H1 (cell line): ENCODE results near the gene BUD23. TPM values are rescaled to one million over a fixed set of nuclear protein-coding genes. Genes with fewer than 3 reads are reported as not detected.
A peak's percentile ranks its signal among the peaks of the same experiment; 100 is the strongest.

Source experiments
- ATF2 ChIP-seq: IDR thresholded peaks from 2 replicates; pipeline ENCODE4 v1.6.1; 2012; ENCODE audit warnings: low read length, inconsistent platforms
- BACH1 ChIP-seq: IDR thresholded peaks from 2 replicates; pipeline ENCODE4 v1.6.1; 2012; ENCODE audit warnings: low read length, improper control_type of control experiment
- BRCA1 ChIP-seq: IDR thresholded peaks from 2 replicates; pipeline ENCODE4 v1.6.1; 2012; ENCODE audit warnings: low read depth, low read length, improper control_type of control experiment
- CBX5 ChIP-seq: fragments of 300-800, 300-1000 bp; sonication (generic); IDR thresholded peaks from 2 replicates; pipeline ENCODE4 v1.7.1; 2016; ENCODE audit warnings: antibody characterized with exemption, low read length, low read depth
- CREB1 ChIP-seq: IDR thresholded peaks from 2 replicates; pipeline ENCODE4 v1.6.1; 2012; ENCODE audit warnings: inconsistent platforms
- FOSL1 ChIP-seq: IDR thresholded peaks from 2 replicates; pipeline ENCODE4 v1.6.1; 2011; ENCODE audit warnings: mild to moderate bottlenecking, low read depth, low read length, moderate library complexity; ENCODE audit not compliant: insufficient read depth
- GABPA ChIP-seq: IDR thresholded peaks from 2 replicates; pipeline ENCODE4 v1.6.1; 2011; ENCODE audit warnings: mild to moderate bottlenecking, low read length, moderate library complexity, borderline replicate concordance; ENCODE audit not compliant: insufficient read depth
- HDAC2 ChIP-seq, 2 experiments: fragments of 300-600 bp in 1 of 2; sonication (generic) in 1 of 2; IDR thresholded peaks; 2 replicates each; pipeline ENCODE4 v1.6.1; 2011 to 2012; ENCODE audit warnings: low read depth in 2 of 2, low read length in 2 of 2, mild to moderate bottlenecking in 2 of 2, moderate library complexity in 2 of 2, borderline replicate concordance in 1 of 2, inconsistent platforms in 1 of 2
- KDM4A ChIP-seq: IDR thresholded peaks from one replicate; pipeline ENCODE4 v1.7.1; 2012; ENCODE audit warnings: low read depth, mild to moderate bottlenecking, moderate library complexity, low read length, inconsistent platforms; ENCODE audit not compliant: severe bottlenecking
- MAFK ChIP-seq: IDR thresholded peaks from 2 replicates; pipeline ENCODE4 v1.6.1; 2012; ENCODE audit warnings: low read depth, mild to moderate bottlenecking, improper control_type of control experiment, low read length
- NANOG ChIP-seq: IDR thresholded peaks from 2 replicates; pipeline ENCODE4 v1.6.1; 2011; ENCODE audit warnings: low read length, low read depth, mild to moderate bottlenecking, inconsistent platforms; ENCODE audit not compliant: insufficient read depth, poor library complexity, severe bottlenecking
- SP1 ChIP-seq: IDR thresholded peaks from 2 replicates; pipeline ENCODE4 v1.6.1; 2011; ENCODE audit warnings: low read depth, low read length
- SP2 ChIP-seq: IDR thresholded peaks from 2 replicates; pipeline ENCODE4 v1.6.1; 2012; ENCODE audit warnings: mild to moderate bottlenecking, low read length, inconsistent platforms
- TAF1 ChIP-seq: IDR thresholded peaks from 2 replicates; pipeline ENCODE4 v1.6.1; 2011; ENCODE audit warnings: mild to moderate bottlenecking, low read depth, low read length
- TAF7 ChIP-seq: optimal IDR thresholded peaks from 2 replicates; pipeline ENCODE3; 2011; ENCODE audit warnings: low read depth, mild to moderate bottlenecking, inconsistent platforms, low read length, moderate library complexity, borderline replicate concordance
- TBP ChIP-seq: IDR thresholded peaks from 2 replicates; pipeline ENCODE4 v1.6.1; 2011; ENCODE audit warnings: low read depth, low read length, improper control_type of control experiment
- TCF12 ChIP-seq: IDR thresholded peaks from 2 replicates; pipeline ENCODE4 v1.6.1; 2011; ENCODE audit warnings: low read depth, mild to moderate bottlenecking, low read length
- ZNF274 ChIP-seq: IDR thresholded peaks from 2 replicates; pipeline ENCODE4 v1.7.0; 2012; ENCODE audit warnings: low read length, borderline replicate concordance; ENCODE audit errors: extremely low read depth
- polyA plus RNA-seq, 7 experiments: library from polyadenylated mRNA; depleted of rRNA in 3 of 7; stranded (reverse) in 5 of 7; unstranded in 2 of 7; fragments of >200 nt in 5 of 7; fragments of 200-250 nt in 2 of 7; gene quantifications; 1 replicate in 5 of 7; 2 replicates in 1 of 7; 4 replicates in 1 of 7; pipeline versions ENCODE4 v1.2.1 to v1.2.3, GENCODE V29; 2011 to 2013; ENCODE audit warnings: missing spikeins in 2 of 7, mixed read lengths in 2 of 7
- total RNA-seq: library from RNA; stranded (reverse); fragmentation: NEBNext Ultra II Directional; extraction: Animal tissue kit (Norgen Biotek cat#: 25700); gene quantifications from 2 replicates; pipeline ENCODE4 v1.2.1, GENCODE V29; 2021
- TF ChIP-seq, protein P1 (sequence below), 3 experiments: IDR thresholded peaks; 1 replicate in 2 of 3; 2 replicates in 1 of 3; pipeline versions ENCODE4 v1.5.1 to v1.6.1; 2011; ENCODE audit warnings: low read length in 3 of 3, mild to moderate bottlenecking in 3 of 3, inconsistent platforms in 2 of 3, low read depth in 1 of 3, moderate library complexity in 1 of 3; ENCODE audit not compliant: insufficient read depth in 1 of 3; ENCODE audit errors: control extremely low read depth in 1 of 3

The BUD23 gene
- total and polyA plus RNA-seq, 2 of the 8 experiments (the other 6 are each of a cell fraction or from before 2014, with no cell fraction given): 72.3 to 78.4 TPM

DNA sequence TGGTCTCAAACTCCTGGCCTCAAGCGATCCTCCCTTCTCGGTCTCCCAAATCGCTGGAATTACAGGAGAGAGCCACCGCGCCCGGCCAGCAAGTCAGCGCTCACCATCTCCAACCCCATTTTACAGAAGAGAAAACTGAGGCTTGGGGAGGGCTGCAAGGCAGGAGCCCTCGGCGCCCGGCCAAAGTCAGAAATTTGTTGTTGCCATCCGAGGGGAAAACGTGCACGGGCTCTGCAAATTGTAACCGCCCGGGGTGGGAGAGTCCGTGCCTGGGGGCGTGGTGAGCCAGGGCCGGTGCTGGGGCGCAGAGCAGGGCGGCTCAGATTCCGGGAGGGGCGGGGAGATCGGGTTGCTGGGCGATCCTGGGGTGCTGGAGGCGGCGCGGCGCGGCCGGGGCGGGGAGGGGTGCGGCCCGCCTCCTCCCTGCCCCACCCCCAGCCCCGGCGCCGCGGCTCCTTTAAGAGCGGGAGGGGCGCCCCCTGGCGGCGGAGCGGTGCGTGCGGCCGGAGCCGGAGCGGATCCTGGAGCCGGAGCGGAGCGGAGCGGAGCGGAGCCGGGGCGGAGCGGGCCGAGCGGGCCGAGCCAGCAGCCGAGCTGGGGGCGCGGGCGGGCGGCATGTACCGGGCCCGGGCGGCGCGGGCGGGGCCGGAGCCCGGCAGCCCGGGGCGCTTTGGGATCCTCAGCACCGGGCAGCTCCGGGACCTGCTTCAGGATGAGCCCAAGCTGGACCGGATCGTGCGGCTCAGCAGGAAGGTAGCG, 15.9 kb upstream of the BUD23 start, which contains the start of gene VPS37D (continued):
- TF ChIP-seq ATF2: no peak
- TF ChIP-seq NANOG: no peak
- no peak for TF ChIP-seq ZNF274
- TF ChIP-seq MAFK: no peak
- no peak for TF ChIP-seq BRCA1
- no peak for TF ChIP-seq SP2
- TF ChIP-seq, protein P1, sequence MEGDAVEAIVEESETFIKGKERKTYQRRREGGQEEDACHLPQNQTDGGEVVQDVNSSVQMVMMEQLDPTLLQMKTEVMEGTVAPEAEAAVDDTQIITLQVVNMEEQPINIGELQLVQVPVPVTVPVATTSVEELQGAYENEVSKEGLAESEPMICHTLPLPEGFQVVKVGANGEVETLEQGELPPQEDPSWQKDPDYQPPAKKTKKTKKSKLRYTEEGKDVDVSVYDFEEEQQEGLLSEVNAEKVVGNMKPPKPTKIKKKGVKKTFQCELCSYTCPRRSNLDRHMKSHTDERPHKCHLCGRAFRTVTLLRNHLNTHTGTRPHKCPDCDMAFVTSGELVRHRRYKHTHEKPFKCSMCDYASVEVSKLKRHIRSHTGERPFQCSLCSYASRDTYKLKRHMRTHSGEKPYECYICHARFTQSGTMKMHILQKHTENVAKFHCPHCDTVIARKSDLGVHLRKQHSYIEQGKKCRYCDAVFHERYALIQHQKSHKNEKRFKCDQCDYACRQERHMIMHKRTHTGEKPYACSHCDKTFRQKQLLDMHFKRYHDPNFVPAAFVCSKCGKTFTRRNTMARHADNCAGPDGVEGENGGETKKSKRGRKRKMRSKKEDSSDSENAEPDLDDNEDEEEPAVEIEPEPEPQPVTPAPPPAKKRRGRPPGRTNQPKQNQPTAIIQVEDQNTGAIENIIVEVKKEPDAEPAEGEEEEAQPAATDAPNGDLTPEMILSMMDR (IDR thresholded peaks at IDR 0.05; ENCODE audit: control extremely low read depth in 1 of 3, insufficient read depth in 1 of 3, low read depth in 1 of 3, low read length in 3 of 3): peak; percentile 73 to 93 (median 79)
- 0 out of 2 replicates have a peak, but pooled peaks have one; percentile 27 for TF ChIP-seq CREB1
- peak; percentile 56; the same call in 1 of the 2 replicates for TF ChIP-seq SP1
- TF ChIP-seq BACH1: no peak
- TF ChIP-seq TAF7: peak; percentile 35
- no peak for TF ChIP-seq CBX5
- TF ChIP-seq KDM4A: peak; percentile 22
- peak; percentile 41; the same call in 1 of the 2 replicates for TF ChIP-seq TAF1
- 0 out of 2 replicates have a peak, but pooled peaks have one; percentile 7 for TF ChIP-seq TCF12
- peak in 1 of 2 experiments; percentile 99; a peak in 2 of 4 replicates for TF ChIP-seq HDAC2 (IDR thresholded peaks at IDR 0.05; ENCODE audit: borderline replicate concordance in 1 of 2, low read depth in 2 of 2, low read length in 2 of 2)
- TF ChIP-seq FOSL1: no peak
- TF ChIP-seq TBP: peak; percentile 78; the same call in 1 of the 2 replicates
- TF ChIP-seq GABPA: no peak
